ENCODE measurements around the gene BAIAP2L1.

BAIAP2L1 gene

DNA sequence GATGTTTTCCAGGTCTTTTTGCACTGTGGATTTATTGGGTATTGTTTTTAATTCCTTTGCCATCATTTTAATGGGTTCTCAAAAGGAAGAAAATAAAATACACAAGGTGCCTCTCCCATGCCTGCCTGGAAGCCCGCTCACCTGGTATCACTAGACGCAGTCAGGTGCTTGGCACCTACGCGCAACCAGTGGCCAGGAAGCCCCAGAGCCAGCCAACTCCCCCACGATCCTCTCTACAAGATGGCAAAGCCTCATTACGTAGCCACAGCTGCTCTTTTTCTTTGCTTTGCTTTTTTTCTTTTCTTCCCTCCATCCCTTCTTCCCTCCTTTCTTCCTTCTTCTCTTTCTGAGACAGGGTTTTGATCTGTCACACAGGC lies 34.3 kb downstream of the BAIAP2L1 start:
- TF ChIP-seq, protein P1, sequence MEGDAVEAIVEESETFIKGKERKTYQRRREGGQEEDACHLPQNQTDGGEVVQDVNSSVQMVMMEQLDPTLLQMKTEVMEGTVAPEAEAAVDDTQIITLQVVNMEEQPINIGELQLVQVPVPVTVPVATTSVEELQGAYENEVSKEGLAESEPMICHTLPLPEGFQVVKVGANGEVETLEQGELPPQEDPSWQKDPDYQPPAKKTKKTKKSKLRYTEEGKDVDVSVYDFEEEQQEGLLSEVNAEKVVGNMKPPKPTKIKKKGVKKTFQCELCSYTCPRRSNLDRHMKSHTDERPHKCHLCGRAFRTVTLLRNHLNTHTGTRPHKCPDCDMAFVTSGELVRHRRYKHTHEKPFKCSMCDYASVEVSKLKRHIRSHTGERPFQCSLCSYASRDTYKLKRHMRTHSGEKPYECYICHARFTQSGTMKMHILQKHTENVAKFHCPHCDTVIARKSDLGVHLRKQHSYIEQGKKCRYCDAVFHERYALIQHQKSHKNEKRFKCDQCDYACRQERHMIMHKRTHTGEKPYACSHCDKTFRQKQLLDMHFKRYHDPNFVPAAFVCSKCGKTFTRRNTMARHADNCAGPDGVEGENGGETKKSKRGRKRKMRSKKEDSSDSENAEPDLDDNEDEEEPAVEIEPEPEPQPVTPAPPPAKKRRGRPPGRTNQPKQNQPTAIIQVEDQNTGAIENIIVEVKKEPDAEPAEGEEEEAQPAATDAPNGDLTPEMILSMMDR (conservative IDR thresholded peaks at IDR 0.05; ENCODE audit: control insufficient read depth, insufficient read depth, low read depth, low read length) = no peak
- H3K4me3 ChIP-seq (ENCODE audit: control insufficient read depth, low read depth, low read length) = no peak overlapping the region
- no peak for DNase-seq (ENCODE audit: low read depth)

DNA sequence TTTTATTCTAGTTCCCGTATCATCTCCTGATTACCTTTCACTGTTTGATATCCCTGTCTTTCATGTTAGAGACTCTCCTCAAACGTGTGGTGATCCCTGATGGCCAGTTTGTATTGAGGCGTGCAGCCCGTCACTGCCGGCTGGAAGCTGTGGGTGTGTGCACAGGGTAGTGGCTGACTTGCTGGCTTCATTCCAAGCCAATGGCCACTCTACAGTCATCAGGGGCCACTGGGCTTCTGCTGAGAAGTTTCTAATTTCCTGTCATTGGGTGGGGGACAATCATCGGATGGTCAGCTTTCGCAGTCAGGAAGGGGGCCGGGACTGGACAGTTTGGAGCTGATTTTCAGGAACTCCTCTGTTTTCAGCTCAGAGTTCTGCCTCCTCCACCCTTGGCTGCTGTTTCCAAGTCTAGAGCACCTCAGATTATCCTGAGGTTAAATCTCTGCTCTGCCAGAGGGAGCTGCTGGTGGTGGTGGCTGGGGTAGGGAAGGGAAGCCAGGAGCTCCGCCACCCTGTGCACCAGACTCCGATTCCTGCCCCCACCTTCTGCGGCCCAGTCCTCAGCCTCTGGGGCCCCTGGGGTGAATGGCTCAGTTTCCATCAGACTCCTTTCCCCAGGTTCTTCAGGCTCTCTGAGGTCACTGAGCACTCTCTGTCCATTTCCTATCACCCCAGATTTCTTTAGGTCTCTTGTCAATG lies 34.9 kb downstream of the BAIAP2L1 start:
- TF ChIP-seq, protein P1 (conservative IDR thresholded peaks at IDR 0.05; ENCODE audit: control insufficient read depth, insufficient read depth, low read depth, low read length) = no peak
- DNase-seq (ENCODE audit: low read depth) = no peak
- no peak overlapping the region for H3K4me3 ChIP-seq (ENCODE audit: control insufficient read depth, low read depth, low read length)

DNA sequence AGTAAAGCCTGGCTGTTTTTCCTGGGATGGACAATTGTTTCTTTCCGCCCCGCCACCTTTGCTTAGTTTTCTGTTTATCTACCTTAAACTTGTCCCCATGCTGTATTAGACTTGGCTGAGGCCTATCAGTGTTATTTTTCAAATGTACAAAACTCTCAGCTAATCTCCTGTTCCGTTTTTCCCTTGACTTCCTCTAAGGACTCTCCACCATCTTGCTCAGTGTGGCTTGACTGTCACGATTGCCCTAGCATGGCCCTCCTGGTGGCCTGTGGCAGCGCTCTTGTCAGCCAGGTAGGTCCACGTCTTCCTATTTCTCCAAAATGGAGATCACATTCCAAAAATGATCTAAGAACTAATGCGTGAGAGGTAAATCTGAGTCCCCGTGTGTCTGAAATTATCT lies 36.7 kb downstream of the BAIAP2L1 start:
- TF ChIP-seq, protein P1 (conservative IDR thresholded peaks at IDR 0.05; ENCODE audit: control insufficient read depth, insufficient read depth, low read depth, low read length) = no peak
- no peak overlapping the region for H3K4me3 ChIP-seq (ENCODE audit: control insufficient read depth, low read depth, low read length)
- no peak for DNase-seq (ENCODE audit: low read depth)

DNA sequence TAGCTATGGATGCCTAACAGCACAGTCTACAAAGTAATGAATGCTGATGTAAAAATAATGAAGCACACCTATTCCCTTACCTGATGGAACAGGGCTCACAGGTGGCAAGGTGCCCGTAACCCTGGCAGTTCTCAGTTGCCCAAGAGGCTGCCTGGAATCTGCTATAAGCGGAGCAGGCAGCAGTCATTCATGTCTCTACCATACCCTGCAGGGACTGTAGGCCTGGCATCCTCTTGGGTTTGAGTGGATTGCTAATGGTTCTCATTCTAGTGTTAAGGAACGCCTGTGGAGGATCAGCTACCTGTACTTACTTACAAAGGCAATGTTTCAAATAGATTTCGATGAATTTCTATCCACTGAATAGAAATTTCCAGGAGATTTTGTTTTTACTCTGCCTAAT lies 38.4 kb downstream of the BAIAP2L1 start:
- TF ChIP-seq, protein P1 (conservative IDR thresholded peaks at IDR 0.05; ENCODE audit: control insufficient read depth, insufficient read depth, low read depth, low read length) = no peak
- DNase-seq (ENCODE audit: low read depth) = no peak
- H3K4me3 ChIP-seq (ENCODE audit: control insufficient read depth, low read depth, low read length) = no peak overlapping the region

DNA sequence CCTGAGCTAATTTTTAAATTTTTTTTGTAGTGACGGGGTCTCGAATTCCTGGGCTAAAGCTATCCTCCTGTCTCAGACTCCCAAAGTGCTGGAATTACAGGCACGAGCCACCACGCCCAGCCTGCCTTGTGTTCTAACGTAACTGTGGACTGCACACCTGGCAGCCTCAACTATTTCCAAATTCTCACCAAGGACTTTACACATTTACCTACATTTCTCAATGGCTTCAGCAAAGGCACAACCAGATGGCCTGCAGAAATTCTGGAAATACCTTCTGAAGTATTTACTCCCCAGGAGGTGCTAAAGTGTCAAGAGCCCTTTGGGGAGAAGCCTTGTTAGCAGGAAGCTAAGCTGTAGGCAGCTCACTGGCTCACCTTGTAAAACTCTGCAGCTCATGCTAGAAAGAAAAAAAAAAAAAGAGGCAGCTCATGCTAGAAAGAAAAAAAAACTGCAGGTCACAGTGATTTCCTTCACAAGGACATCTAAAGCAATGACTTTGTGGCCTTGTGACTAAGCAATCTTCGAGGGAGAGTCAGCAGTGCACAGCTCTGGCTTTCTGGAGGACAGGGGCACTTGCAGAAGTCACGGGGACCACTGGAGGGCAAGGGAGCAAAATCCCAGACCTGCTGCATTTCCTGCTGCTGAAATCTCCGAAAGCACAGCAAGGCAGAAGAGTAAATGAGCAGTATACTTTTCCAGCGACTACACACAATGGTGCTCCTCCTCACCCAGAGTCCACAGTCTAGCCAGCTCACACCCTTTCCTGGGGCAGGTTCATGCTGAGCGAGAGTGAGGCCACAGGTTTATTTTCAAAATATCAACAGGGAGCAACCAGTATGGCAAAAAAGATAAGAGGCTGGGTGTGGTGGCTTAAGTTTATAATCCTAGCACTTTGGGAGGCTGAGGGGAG lies 40.4 kb downstream of the BAIAP2L1 start:
- no peak for DNase-seq (ENCODE audit: low read depth)
- TF ChIP-seq, protein P1 (conservative IDR thresholded peaks at IDR 0.05; ENCODE audit: control insufficient read depth, insufficient read depth, low read depth, low read length) = no peak
- no peak overlapping the region for H3K4me3 ChIP-seq (ENCODE audit: control insufficient read depth, low read depth, low read length)

DNA sequence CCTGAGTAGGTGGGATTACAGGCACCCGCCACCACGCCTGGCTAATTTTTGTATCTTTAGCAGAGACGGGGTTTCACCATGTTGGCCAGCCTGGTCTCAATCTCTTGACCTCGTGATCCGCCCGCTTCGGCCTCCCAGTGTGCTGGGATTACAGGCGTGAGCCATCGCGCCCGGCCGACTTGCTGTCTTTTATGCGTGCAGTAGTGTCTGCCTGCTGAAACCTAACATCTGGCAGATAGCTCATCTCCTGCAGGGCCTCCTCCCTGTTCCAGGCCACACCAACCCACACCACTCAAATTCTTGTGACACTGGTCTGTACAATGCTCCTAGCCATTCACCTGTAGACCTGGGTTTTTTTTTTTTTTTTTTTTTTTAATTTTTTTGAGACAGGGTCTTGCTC lies 41.5 kb downstream of the BAIAP2L1 start:
- TF ChIP-seq, protein P1 (conservative IDR thresholded peaks at IDR 0.05; ENCODE audit: control insufficient read depth, insufficient read depth, low read depth, low read length) = no peak

More for the DNA sequence above, 41.5 kb downstream of the BAIAP2L1 start:
- no peak for DNase-seq (ENCODE audit: low read depth)
- no peak overlapping the region for H3K4me3 ChIP-seq (ENCODE audit: control insufficient read depth, low read depth, low read length)

All from fibroblast of mammary gland (primary cell).